IPS-15b (cell line): ENCODE measurements around the gene KLHDC10.
"Not testable (repeated sequence)": the region's sequence is repeated elsewhere in the genome, so short reads cannot be mapped to it uniquely, and the experiment has no call there.

Experiments
- H3K27me3 ChIP-seq: one replicate; pipeline ENCODE4 v1.6.1; 2013; ENCODE audit warnings: low read length; ENCODE audit not compliant: control insufficient read depth, insufficient read depth
- H3K36me3 ChIP-seq: one replicate; pipeline ENCODE4 v1.6.1; 2013; ENCODE audit warnings: low read length; ENCODE audit not compliant: control insufficient read depth, insufficient read depth
- H3K4me1 ChIP-seq: one replicate; pipeline ENCODE4 v1.6.1; 2013; ENCODE audit warnings: mild to moderate bottlenecking, low read length; ENCODE audit not compliant: control insufficient read depth, insufficient read depth
- H3K4me3 ChIP-seq: one replicate; pipeline ENCODE4 v1.5.1; 2013; ENCODE audit warnings: low read depth, low read length
- H3K9ac ChIP-seq: one replicate; pipeline ENCODE4 v1.6.1; 2013; ENCODE audit warnings: low read depth, mild to moderate bottlenecking, low read length
- H3K9me3 ChIP-seq: one replicate; pipeline ENCODE4 v1.6.1; 2013; ENCODE audit warnings: mild to moderate bottlenecking, low read length; ENCODE audit not compliant: control insufficient read depth, insufficient read depth

Gene KLHDC10

DNA sequence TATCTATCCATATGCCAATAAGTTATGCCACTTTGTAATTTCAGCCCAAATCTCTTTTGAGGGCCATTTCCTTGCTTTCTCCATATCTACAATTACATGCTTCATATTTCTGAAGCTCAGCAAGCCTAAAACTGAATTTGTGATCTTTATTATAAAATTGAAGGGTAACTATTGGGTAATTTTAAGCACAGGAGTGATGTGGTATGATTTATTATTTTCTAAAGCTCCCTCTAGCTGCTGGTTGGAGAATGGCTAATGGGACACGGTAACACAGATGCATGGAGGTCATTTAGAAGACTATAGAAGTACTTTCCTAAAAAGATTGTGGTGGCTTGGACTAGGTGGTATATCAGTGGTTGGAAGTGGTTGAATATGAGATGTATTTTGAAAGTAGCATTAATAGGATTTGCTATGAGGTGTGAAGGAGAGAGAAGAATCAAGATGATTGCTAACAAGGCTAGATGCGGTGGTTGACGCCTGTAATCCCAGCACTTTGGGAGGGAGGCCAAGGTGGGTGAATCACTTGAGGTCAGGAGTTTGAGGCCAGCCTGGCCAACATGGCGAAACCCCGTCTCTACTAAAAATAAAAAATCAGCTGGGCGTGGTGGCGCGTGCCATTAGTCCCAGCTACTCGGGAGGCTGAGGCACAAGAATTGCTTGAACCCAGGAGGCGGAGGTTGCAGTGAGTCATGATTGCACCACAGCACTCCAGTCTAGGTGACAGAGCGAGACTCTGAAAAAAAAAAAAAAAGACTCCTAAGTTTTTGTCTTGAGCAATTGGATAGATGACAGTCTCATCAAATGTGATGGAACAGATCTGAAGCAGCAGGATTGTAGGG, 13.9 kb downstream of the KLHDC10 start:
- no peaks in the 10 kb centered on the region for H3K36me3 ChIP-seq
- H3K4me3 ChIP-seq: no peak overlapping the region
- H3K9ac ChIP-seq: no peak overlapping the region
- no peaks in the 10 kb centered on the region for H3K9me3 ChIP-seq
- no peaks in the 10 kb centered on the region for H3K4me1 ChIP-seq
- no peaks in the 10 kb centered on the region for H3K27me3 ChIP-seq

DNA sequence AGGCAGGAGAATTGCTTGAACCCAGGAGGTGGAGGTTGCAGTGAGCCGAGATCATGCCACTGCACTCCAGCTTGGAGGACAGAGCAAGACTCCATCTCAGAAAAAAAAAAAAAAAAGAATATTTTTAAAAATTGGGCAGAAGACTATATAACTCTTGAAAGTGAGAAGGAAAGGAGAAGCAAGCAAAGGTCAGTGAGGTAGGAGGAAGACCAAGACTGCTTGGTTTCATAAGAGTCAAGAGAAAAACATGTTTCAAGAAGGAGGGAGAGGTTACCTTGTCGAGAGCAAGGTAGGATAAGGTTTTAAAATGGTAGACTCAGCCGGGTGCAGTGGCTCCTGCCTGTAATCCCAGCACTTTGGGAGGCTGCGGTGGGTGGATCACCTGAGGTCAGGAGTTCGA, 14.9 kb downstream of the KLHDC10 start:
- H3K4me3 ChIP-seq, H3K4me1 ChIP-seq, H3K27me3 ChIP-seq, H3K36me3 ChIP-seq, H3K9me3 ChIP-seq, H3K9ac ChIP-seq: not testable (repeated sequence)

DNA sequence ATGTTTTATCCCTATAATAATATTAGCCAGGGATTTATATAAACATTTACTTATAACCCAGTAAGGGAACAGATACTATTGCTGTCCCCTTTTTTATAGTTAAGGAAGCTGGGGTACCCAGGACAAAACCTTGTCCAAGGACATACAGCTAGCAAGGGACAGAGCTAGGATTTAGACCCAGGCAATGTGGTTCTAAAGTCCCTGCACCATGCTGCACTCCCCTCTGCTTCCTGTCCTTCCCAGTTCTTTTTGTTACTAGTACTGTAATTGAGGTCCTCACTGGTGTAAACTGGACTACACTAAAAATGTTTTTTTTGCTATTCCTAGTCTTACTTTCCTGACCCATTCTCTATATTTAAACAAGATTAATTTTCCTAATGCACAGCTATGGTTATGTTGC, 16.6 kb downstream of the KLHDC10 start:
- H3K9me3 ChIP-seq: no peaks in the 10 kb centered on the region
- no peaks in the 10 kb centered on the region for H3K36me3 ChIP-seq
- H3K4me3 ChIP-seq: no peak overlapping the region
- no peaks in the 10 kb centered on the region for H3K4me1 ChIP-seq
- H3K9ac ChIP-seq: no peak overlapping the region
- no peaks in the 10 kb centered on the region for H3K27me3 ChIP-seq

DNA sequence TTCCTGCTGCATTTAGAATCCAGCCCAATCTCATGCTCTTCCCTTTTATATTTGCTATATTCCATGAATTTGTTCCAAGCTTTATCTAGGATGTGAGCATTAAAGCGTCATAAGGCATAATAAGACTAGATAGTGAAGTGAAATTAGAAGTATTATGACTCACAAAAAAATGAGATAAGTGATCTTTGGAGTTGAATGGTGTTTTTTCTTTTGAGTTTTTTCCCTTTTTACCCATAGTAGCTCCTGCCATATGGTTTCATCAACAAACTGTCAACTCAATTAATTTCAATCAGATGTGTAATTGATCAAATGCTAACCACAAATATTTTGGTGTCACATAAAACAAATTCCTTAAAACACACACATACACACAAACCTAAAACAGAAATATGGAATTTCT, 17.0 kb downstream of the KLHDC10 start:
- Histone ChIP-seq H3K27me3 (no peaks in the 10 kb centered on the region), H3K4me1 (no peaks in the 10 kb centered on the region), H3K9me3 (no peaks in the 10 kb centered on the region), H3K9ac (no peak overlapping the region), H3K36me3 (no peaks in the 10 kb centered on the region), H3K4me3 (no peak overlapping the region)

DNA sequence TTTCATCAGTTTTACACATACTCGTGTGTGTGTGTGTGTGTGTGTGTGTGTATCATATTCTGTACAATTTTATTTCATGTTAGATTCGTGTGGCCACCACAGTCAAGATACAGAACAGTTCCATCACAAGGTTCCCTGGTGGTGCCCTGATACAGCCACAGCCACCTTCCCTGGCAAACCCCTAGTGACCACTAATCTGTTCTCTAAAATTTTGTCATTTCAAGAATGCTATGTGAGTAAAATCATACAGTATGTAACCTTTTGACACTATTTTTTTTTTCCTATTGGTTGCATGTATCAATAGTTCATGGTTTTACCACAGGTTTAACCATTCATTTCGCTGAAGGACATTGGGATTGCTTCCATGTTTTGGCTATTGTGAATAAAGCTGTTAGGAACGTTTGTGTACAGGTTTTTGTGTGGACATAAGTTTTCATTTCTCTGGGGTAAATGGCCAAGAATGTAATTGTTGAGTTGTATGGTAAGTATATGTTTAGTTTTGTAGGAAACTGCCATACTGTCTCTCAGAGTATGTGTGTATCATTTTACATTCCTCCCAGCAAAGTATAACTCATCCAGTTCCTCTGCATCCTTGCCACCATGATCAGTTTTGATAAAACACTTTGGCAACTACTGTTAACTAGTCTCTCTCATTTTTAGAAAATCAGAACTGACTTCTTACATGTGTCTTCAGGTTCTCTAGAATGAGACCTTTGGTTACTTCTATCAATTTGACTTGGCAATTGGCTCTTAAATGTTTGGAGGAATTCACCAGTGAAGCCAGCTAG, 20.6 kb downstream of the KLHDC10 start:
- Histone ChIP-seq H3K4me3 (no peak overlapping the region), H3K9ac (no peak overlapping the region), H3K36me3 (no peaks in the 10 kb centered on the region), H3K27me3 (no peaks in the 10 kb centered on the region), H3K9me3 (no peaks in the 10 kb centered on the region), H3K4me1 (no peaks in the 10 kb centered on the region)

DNA sequence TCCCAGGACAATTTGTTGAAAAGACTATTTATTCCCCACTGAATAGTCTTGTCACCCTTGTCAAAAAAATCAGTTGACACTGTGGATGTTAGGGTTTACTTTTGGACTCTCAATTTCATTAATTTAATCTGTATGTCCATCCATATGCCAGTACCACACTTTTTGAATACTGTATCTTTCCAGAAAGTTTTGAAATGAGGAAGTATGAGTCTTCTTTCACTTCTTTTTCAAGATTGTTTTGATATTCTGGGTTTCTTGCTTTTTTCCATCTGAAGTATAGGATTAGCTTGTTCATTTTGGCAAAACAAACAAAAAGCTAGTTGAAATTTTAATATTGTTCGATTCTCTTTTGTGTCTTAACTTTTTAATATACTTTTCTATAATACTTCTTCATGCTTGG, 21.7 kb downstream of the KLHDC10 start:
- Histone ChIP-seq H3K4me1 (no peaks in the 10 kb centered on the region), H3K4me3 (no peak overlapping the region), H3K36me3 (no peaks in the 10 kb centered on the region), H3K27me3 (no peaks in the 10 kb centered on the region), H3K9ac (no peak overlapping the region), H3K9me3 (no peaks in the 10 kb centered on the region)

DNA sequence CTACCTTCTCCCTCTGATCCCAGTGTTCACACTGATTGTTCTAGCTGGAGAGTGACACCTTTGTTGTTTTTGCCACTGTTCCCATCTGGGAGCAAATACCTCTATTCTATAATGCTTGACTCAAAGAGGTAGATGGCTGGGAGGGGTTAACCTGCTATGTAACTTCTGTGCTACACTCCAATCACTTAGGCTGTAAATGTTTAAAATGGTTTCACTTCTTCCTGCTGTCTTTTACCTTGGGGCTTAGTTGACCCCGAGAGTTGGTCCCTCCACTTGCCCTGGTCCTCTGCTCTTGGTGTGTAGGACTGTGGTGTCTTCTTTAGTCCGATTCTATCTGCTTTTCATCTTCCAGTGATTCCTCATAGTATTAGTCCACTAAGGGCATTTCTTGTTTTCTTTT, 22.3 kb downstream of the KLHDC10 start:
- no peaks in the 10 kb centered on the region for H3K27me3 ChIP-seq
- H3K9ac ChIP-seq: no peak overlapping the region
- no peak overlapping the region for H3K4me3 ChIP-seq
- H3K36me3 ChIP-seq: no peaks in the 10 kb centered on the region
- no peaks in the 10 kb centered on the region for H3K4me1 ChIP-seq
- no peaks in the 10 kb centered on the region for H3K9me3 ChIP-seq

DNA sequence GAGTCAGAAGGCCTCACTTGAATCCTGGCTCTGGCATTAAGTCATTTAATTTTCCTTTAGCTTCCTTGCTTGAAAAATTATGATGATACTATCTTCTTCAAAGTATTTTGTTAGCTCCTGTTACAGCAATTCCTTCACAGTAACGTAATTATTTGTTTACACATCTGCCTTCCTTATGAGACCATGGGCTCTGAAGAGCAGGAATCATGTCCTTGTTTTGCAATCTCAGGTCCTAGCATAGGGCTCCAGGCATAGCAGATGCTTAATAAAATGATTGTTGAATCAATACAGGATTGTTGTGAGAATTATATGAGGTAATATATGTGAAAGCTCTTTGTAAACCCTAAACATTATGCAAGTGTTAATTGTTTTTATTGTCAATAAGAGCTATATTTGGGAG, 25.5 kb downstream of the KLHDC10 start:
- Histone ChIP-seq H3K9ac (no peak overlapping the region), H3K9me3 (no peaks in the 10 kb centered on the region), H3K27me3 (no peaks in the 10 kb centered on the region), H3K4me3 (no peak overlapping the region), H3K4me1 (no peaks in the 10 kb centered on the region), H3K36me3 (no peaks in the 10 kb centered on the region)

DNA sequence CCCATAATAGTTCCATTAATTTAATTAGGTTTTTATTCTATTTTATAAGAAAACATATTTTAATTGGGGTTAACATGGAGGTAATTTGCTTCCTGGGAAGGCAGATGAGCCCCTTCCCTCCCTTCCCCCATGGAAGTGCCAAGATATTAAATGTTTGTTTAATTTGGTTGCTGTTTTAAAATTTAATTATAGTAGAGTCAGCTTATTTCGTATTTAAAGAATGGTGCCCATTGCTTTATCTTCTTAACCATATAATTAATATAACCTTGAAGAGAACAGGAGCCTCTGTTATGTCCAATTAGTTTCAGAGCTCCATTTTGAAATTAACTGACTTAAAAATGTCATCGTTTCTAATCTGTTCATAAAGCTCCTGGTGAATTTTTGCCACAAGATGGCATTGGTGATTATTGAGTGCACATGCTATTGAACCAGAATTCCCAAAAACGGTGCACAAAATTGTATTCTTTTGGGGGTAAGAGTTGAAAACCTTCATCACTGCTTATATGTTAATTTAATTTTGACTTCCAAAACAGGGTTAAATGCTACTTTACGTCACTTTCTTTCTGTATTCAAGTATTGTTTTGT, 26.0 kb downstream of the KLHDC10 start:
- Histone ChIP-seq H3K9me3 (no peaks in the 10 kb centered on the region), H3K9ac (no peak overlapping the region), H3K36me3 (no peaks in the 10 kb centered on the region), H3K4me1 (no peaks in the 10 kb centered on the region), H3K4me3 (no peak overlapping the region), H3K27me3 (no peaks in the 10 kb centered on the region)

DNA sequence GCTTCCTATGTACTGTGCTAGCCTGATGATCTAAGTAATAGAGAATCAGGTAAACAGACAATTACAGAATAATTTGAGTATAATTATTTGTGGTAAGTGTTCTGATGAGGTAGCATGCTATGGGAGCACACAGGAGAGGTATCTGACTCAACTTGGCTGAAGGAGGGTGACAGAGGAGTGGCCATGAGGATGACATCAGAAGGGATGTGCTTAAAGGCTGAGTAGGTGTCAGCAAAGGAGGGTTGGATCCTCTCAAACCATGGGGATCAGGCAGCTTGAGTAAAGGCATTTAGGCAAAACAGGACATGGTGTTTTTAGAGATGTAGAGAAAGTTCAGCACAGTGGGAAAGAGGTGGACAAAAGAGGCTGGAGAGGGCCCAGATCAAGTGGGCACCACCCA, 29.0 kb downstream of the KLHDC10 start:
- no peaks in the 10 kb centered on the region for H3K9me3 ChIP-seq
- H3K4me3 ChIP-seq: no peak overlapping the region
- no peaks in the 10 kb centered on the region for H3K4me1 ChIP-seq
- H3K27me3 ChIP-seq: no peaks in the 10 kb centered on the region
- no peaks in the 10 kb centered on the region for H3K36me3 ChIP-seq
- no peak overlapping the region for H3K9ac ChIP-seq

DNA sequence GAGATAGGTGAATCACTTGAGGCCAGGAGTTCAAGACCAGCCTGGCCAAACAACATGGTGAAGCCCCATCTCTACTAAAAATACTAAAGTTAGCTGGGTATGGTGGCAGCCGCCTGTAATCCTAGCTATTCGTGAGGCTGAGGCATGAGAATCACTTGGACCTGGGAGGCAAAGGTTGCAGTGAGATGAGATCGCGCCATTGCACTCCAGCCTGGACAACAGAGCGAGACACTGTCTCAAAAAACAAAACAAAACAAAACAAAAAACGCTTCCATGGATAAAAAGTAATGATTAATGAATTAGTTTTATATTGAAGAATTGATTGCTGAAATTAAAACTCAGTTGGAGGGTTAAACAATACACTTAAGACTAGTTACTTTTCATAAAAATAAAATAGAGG, 32.3 kb downstream of the KLHDC10 start:
- no peaks in the 10 kb centered on the region for H3K27me3 ChIP-seq
- no peaks in the 10 kb centered on the region for H3K9me3 ChIP-seq
- H3K4me1 ChIP-seq: no peaks in the 10 kb centered on the region
- no peaks in the 10 kb centered on the region for H3K36me3 ChIP-seq
- no peak overlapping the region for H3K4me3 ChIP-seq
- no peak overlapping the region for H3K9ac ChIP-seq
